Activated CD8-positive, alpha-beta memory T cell treated with anti-CD3 and anti-CD28 coated beads, Interleukin-2, amount 50 U/mL, for 48 hours (primary cell): ENCODE results near the gene ATP12A.

Source experiments
- DNase-seq: peaks from one replicate; pipeline ENCODE4 v3.0.0-alpha.2; 2020

The ATP12A gene

DNA sequence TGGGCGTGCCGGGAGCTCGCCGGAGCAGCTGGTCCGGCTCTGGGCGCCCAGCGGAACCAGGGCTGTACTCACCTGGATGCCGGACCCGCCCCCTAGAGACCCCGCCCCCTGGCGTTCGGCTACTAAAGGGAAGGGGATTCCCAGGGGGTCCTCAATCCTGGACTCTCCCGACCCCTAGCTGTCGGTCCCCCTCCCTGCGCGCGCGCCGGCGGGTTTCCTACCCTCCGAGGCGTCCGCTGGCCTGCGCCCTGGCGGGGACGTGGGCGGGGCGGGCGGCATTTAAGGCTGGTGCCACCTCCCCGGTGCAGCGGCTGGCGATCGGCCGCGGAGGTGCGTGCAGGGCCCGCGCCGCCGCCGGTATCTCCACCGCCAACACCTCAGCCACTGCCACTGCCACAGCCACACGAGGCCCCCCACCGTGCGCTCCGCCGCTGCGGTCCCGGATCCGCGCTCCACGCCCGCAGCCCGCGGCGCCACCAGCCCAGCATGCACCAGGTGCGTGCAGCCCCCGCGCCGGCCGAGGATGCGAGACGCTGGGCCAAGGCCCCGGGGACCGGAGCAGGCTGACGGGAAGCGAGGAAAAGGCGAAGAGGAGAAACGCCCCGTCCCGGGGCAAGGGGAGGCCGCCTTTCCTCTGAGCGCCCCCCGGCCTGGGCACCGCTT lies at the start of gene ATP12A:
Gene ATP12A (plus strand): TSS at position 151 of the 663 bp plus-strand sequence. CDS start 336 bp downstream, at position 487.
- peak; percentile 75 for DNase-seq

DNA sequence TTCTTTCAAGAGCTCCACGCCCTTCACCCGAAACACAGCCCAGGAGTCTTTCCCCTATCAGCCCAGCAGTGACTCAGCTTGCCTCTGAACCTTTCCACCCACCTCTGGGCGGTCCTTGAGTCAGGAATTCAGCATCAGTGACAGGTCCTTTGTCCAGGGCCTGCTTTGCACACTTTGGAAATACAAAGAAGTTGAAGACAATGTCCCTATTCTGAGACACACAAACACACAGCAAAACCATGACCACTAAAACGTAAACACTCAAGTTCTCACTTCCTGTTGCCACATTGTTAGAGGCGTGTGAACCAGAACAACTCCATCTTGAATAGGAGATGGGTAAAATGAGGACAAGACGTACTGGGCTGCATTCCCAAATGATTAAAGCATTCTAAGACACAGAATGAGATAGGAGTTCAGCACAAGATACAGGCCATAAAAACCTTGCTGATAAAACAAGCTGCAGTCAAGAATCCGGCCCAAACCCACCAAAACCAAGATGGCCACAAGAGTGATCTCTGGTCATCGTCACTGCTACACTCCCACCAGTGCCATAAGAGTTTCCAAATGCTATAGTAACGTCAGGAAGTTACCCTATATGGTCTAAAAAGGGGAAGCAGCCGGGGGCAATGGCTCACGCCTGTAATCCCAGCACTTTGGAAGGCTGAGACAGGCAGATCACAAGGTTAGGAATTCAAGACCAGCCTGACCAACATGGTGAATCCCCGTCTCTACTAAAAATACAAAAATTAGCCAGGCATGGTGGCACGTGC lies 49.2 kb upstream of the ATP12A start:
- no peak for DNase-seq

DNA sequence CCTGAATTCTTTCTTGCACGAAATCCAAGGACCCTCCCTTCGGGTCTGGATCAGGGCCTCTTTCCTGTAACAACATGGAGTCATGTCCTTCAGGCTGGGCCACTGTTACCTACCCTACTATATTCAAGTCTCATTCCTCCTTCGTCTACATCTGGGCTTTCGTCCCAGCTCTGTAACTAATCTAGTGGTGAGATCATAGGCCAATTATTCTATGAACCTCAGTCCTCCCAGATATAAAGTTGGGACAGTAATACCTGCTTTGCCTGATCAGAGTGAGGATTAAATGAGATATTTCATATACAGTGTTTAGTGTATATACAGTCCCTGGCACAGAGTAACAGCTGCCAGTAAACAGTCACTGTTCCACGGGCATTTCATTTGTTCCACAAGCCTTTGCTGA lies 48.3 kb upstream of the ATP12A start:
- no peak for DNase-seq

DNA sequence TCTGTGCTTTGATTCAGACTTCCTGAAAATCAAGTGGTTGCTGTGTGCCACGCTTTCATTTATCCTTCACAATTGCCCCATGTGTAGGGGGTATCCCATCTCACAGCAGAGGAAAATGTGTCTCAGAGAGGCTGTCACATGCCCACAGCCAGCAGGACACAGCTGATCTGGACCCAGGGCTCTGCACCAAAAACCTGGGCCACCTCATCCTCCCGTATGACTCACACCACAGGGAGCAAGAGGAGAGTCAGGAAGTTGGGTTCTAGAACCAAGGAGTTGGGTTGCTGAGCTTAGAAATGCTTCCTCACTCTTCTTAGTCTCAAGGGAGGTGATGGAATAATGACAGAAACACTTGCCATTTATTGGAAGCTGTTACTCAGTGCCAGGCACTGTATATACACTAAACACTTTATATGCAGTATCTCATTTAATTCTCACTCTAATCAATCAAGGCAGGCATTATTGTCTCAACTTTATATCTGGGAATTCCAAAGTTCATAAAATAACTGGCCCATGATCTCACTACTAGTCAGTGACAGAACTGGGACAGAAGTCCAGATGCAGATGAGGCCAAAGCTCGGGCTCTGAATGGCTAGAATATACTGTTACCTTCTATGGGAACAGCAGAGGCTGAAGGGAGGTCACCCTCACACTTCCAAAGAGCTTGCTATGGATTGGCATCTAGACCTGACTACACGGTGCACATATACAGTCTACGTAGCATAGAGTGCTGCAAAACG lies 47.7 kb upstream of the ATP12A start:
- no peak for DNase-seq

DNA sequence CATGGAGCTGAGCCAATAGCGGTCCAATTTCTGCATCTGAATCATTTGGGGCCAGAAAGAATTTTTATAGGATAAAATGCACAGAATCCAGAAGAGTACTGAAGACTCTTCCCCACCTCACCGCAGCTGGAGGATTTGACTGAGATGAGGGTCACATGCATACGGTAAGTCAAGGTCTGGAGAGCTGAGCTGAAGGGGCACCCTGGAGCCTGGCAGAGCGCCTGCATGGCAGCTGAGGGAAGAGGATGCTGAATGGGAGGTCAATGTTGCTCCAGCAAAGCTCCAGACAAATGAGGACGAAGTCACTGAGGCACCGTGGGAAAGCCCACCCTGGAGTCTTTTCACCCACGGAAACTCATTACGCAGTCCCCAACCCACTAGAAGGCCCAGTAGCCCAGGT lies 43.4 kb upstream of the ATP12A start:
- DNase-seq: no peak

DNA sequence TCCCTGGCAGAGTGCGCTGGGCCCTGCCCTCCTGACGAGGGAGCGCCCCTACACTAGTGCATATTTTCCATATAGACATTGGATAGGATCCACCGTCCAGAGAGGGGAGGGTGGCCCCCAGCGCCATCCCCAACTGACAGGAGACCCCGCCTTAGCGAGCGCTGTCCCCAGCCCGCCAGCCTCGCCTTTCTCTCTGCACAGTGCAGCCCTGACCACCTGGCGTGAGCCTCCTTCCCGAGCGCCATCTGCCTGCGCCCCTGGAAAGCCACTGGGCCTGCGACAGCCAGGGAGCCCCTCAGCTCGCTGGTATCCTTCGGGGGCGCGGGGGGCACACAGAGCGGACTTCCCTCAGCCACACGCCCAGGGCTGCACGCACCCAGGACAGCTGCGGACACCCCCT lies 42.1 kb upstream of the ATP12A start:
- no peak for DNase-seq

DNA sequence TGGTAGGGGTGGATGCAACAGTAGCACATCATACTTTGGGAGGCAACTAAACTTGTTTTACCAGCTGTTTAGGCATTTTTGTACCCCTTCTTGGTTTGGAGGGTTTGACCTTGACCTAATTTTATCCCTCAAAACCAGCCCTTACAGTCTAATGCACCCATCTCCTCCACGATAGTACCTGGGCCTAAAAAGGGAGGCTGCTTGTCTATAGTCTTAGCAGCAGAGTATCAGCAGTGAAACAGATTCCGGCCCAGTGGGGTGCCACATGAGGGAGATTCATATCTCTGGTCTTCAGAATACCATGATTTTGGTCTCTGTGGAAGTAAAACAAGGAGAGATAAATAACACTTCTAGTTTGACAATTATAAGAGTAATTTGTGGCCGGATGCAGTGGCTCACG lies 39.5 kb upstream of the ATP12A start:
- DNase-seq: no peak

DNA sequence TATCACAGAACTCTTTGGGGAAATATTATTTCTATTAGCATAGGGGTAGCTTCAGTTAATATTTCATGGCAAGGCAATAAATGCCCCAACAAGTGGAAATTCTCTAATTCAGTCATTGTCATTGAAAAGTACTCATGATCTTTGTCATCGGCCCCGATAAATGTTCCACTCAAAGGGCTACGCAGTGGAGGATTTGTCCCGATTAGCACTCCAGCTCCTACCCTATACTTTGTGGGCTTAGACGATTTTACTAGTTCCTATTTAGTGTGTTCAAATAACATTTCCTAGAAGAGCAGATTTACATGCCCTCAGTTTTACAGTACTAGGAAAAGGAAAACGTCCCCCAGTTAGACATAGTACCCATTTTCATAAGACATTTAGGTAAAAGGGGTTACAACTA lies 38.0 kb upstream of the ATP12A start:
- no peak for DNase-seq

DNA sequence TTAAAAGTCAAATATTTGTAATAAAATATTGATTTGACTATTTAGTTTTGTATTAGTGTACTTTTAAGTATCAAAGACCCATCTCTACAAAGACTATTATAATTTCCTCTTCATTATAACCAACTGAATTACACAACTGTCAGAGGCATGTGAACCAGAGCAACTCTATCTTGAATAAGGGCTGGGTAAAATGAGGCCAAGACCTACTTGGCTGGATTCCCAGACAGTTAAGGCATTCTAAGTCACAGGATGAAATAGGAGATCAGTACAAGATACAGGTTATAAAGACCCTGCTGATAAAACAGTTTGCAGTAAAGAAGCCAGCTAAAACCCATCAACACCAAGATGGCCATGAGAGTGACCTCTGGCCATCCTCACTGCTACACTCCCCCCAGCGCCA lies 36.2 kb upstream of the ATP12A start:
- no peak for DNase-seq

DNA sequence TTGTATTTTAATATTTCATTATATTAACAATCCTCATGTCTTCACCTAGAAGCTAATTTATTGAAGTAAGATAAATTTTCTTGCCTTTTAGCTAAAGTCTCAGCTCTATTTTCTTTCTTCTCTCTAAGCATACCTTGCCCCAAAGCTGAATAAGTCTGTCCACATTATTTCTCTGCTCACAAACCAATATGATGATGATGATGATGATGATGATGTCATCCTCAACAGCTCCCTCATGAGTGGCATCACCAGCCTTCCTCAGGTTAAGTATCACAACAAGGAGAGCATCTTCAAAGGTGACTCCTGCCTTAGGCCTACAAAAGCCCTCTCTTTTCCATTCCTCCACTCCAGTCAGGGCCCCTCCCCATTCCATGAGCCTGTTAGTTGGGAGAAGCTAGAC lies 31.9 kb upstream of the ATP12A start:
- no peak for DNase-seq

DNA sequence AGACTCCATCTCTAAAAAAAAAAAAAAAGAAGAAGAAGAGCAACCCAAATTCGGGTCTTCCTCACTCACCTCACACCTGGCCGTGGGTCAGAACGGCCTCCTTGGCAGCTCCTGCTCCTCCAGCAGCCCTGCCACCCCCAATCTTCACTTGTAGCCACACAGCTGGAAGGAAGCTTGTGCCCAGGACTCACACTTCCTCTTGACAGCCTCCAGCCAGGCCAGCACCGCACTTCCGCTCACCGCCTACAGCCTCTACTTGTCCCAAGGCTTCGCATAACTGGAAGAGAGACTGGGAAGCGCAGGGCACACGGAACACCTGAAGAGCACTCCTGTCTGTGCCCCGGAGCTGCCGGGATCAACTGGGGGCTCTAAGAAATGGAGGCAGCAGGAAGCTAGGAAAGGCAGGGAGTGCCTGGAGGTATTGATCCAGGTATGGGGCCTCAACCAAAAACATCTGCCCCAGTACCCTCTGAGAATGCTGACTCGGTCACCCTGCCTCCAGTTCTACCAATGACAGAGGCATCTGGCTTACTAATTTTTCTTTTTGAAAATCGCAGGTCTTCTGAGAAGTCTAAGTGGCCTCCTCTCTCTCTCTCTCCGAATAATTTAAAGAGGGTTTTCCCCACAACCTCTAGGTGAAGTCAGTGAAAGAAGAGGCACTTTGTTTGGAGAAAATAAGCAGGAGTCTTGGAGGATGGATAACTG lies 31.1 kb upstream of the ATP12A start:
- no peak for DNase-seq

DNA sequence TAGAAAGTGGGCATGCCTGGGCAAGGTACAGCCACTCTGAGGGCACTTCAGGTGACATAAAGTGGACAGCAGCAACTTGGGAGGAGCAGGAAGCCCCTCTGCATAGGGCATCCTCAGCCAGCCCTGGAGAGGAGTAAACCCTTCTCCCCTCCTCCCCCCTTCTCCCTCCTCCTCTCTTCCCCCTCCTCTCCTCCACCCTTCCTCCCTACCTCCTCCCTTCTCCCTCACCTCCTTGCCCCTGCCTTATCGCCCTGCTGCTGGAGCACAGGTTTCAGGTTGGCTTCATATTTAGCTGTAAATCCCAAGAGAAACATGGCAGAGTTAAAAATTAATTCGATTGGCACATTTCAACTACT lies 30.5 kb upstream of the ATP12A start:
- no peak for DNase-seq

DNA sequence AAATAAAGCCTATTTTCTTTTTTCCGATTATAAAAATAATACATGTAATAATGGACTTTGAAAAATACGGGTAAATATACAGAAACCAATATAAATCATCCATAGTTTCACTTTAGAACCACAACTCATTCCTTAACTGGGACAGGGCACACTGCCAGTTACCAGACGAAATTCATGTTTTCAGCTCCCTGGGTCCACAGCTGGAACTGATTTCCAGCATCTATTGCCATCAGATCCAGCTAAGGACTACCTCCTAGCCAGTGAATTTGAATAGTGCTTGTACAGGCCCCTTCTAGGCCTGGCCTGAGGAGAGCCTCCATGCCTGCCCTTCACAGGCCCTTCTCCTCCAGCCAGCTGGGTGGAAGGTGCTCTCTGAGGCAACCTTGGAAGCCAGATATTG lies 30.0 kb upstream of the ATP12A start:
- no peak for DNase-seq

DNA sequence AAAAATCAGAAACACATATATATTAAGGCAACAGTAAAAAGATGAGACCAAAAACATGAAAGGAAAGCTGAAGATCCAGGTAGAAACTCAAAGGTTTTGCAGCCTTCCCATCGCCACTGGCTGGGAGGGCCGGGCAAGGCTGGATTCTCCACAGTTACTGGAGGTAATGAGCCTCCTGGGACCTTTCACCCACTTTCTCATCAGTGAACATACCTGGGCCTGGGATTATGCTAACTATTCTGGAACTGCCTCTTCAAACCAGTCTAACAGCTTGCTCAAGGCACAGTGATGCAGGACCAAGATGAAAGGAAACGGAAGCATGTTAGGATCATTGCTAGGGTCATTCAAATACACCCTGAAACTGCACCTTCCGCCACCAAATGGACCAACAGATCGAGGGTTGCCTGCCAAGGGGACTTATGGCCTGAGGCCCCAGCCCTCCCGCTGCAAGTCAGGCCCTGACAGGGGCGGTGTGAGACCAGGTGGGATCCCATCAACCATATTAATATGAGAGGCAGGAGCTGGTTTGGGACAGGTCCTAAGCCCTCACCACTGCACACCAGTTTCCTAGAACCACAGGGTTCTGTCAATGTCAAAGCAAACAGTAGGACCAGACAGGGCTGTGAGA lies 28.4 kb upstream of the ATP12A start:
- no peak for DNase-seq

DNA sequence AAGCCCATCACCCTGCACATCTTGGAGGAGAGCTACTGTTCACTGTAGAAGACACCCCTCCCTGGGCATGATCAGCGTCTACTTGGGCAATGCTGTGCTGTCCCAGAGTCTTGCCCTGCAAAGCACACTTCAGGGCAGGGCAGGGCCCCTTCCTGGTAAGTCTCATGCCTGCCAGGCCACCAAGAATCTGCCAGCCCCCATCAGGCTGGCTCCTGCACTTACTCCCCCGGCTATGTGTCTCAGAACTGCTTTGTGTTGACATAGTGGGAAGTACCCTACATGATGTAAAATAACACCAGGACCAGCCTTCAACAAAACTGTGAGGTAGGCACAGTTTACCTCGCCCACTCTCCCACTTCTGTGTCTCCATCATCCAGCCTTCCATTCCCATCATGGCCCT lies 27.8 kb upstream of the ATP12A start:
- no peak for DNase-seq

DNA sequence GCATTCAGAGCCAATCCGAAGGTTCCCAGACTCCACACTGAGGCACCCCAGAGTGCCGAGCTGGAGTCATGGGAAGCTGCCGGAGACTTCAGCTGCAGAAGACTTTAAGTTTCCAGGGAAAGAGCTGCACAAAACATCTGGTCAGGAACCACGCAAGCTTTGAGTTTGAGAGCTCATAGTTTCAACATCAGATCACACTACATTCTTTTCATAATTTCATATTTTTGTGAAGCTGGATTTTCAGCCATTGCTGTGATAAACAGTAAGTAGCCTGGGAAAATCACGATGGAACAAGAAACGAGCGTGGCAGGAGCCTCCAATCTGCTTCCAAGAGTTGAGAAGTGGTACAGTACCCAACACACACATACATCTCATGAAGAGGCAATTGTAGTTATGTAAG lies 25.5 kb upstream of the ATP12A start:
- no peak for DNase-seq

DNA sequence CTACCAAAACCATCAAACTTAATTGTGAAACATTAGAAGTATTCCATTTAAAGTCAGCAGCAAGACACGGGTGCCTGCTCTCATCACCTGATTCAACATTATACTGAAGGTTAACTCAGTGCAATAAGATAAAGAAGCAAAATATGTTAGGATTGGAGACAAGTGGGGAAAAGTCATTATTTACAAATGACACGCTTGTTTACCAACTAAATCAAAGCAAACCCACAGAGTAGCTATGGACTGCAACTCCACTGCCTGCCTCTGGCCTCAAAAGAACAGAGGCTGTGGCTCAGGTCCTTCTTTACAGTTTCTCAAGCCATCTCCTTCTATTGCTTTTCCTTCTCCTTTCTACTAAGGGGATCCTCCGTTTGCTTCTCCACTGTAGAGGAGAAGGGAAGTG lies 21.0 kb upstream of the ATP12A start:
- no peak for DNase-seq

DNA sequence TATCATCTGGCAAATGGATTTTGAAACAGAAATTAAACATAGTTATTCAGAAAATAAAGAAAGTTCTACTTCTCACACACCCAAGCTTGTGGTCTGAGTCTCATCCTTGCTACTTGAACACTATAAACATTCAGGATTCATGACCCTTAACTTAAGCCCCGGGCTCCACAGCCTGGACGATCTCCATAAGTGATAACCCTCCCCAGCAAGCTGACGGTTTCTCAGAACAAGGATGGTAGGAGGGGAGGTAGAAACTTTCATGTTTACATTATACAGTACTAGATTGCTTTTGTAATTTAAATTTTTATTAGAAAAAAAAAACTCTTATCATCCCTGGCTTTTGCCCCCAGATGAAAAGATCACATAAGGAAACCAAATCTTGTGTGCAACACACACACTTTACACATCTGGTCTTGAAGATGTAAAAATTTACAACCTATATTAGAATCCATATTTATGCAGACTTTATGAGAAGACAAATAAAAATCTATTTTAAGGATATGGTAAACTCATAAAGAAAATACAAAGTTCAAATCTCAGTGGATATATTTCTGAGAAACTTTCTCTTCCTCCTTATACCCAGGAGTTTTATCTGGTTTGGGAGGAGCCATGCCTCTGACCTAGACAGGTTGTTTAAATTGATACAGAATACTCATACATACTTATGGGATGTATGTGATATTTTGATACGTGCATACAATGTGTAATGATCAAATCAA lies 20.0 kb upstream of the ATP12A start:
- no peak for DNase-seq

DNA sequence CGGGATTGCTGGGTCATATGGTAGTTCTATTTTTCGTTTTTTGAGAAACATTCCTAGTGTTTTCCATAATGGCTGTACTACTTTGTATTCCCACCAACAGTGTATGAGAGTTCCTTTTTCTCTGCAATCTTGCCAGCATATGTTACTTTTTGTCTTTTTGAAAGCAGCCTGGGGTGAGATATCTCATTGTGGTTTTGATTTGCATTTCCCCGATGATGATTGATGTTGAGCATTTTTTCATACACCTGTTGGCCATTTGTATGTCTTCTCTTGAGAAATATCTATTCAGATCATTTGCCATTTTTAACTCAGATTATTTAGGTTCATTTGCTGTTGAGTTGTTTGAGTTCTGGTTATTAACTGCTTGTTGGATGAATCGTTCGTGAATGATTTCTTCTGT lies 18.5 kb upstream of the ATP12A start:
- DNase-seq: no peak

DNA sequence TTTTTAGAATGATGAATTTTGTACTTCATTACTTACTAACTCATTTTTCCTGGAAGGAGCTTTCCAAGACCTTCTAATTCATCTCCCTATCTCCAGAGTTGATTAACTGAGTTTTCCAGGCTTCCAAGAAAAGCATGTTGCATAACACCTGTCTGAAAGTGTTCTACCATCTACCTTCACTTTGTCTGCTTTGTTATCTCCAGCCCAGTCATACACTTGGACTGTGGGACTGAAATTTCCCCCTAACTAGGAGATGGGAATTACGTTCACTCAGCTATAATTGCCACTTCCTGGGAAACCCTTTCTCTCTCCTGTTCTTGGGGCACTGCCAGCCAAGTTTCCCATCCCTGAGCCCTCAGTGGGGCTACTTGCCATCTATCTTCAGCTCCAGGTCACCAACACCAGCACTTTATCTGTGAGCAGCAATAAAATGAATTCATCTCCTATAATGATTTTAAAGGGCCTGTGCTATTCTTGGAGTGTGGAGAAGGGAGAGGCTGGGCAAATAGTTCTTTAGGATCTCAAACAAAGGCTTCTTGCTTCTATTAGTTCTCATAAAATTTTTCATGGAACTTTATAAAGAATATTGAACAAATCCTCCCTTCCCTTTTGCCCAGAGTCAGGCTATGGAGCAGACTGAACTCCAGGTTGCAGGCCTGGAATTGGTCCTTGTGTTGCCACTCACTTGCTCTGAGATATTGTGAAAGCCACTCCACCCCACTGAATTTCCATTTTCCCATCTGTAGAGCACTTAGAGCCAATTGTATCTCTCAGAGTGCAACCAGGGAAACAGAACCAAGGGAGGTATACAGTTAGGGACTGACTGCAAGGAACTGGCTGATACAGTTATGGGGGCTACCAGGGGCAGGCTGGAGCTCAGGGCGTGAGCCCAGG lies 17.8 kb upstream of the ATP12A start:
- DNase-seq: no peak

DNA sequence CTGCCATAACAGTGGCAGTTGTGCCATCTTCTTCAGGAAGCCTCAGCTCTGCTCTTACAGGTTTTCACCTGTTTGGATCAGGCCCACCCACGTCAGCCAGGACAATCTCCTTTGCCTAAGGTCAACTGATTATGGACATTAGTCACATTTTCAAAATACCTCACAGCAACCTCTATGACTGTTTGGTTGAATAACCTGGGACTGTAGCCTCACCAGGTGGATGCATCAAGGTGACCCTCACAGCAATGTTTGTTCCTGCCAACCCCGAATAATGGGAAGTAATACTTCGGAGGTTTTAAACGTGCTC lies 17.2 kb upstream of the ATP12A start:
- DNase-seq: no peak

DNA sequence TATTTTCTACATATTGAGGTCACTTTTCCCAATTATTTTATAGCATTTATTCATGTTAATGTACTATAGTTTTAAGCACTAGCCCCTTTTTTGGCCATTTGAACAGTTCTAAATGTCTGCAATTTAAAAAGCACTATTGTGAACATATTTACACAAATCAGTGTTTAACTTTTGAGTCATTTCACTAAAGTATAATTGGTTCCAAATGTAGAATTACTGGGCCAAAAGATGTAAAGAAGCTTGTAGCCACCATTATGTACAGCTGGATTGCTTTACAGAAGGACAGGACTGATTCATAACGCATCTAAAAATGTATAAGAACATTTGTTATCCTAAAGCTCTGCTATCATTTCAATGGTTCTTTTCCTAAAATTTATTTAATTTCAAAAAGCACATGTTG lies 16.6 kb upstream of the ATP12A start:
- no peak for DNase-seq
